T-helper 17 cell (primary cell): ENCODE results near the gene TTC39A. TPM values are rescaled to one million over a fixed set of nuclear protein-coding genes. Genes with fewer than 3 reads are reported as not detected.
A peak's percentile ranks its signal among the peaks of the same experiment; 100 is the strongest.

Source experiments
- ATAC-seq: fragments of 150-1000 bp; cut with Tn5 transposase; 2 replicates; pipeline ENCODE4 v1.10.0; 2021; ENCODE audit warnings: mild to moderate bottlenecking, moderate library complexity
- DNase-seq, 3 donors: peaks; one replicate each; pipeline versions ENCODE4 v3.0.0 to v3.0.0-alpha.2; 2020 to 2021
- H3K9me3 ChIP-seq: one replicate; pipeline ENCODE4 v1.7.0; 2013; ENCODE audit warnings: low read length, mild to moderate bottlenecking; ENCODE audit not compliant: control insufficient read depth, poor library complexity, severe bottlenecking
- H3K27ac Mint-ChIP-seq: one replicate; pipeline ENCODE4 v1.8.0; 2022; ENCODE audit warnings: mild to moderate bottlenecking, moderate library complexity, mixed read lengths
- H3K27me3 Mint-ChIP-seq: one replicate; pipeline ENCODE4 v1.8.0; 2022; ENCODE audit warnings: mixed read lengths
- H3K36me3 Mint-ChIP-seq: one replicate; pipeline ENCODE4 v1.8.0; 2022; ENCODE audit warnings: low read depth, mixed read lengths
- H3K4me1 Mint-ChIP-seq: one replicate; pipeline ENCODE4 v1.8.0; 2022; ENCODE audit warnings: mild to moderate bottlenecking, mixed read lengths
- H3K4me3 Mint-ChIP-seq: one replicate; pipeline ENCODE4 v1.8.0; 2022; ENCODE audit warnings: mild to moderate bottlenecking, moderate library complexity, mixed read lengths
- total RNA-seq, 4 donors: library from RNA in 2 of 4; stranded (reverse) in 2 of 4; gene quantifications; one replicate each; pipeline ENCODE4 v1.2.3 and lab custom pipeline; 2022 to 2026

TTC39A gene
- total RNA-seq, 2 donors from 2014 or later = not detected

GRCh38 chr1:51304360-51304759 lies 26.0 kb downstream of the TTC39A start:
- H3K4me3 Mint-ChIP-seq = no peak overlapping the region
- no peak overlapping the region for H3K27ac Mint-ChIP-seq

DNA sequence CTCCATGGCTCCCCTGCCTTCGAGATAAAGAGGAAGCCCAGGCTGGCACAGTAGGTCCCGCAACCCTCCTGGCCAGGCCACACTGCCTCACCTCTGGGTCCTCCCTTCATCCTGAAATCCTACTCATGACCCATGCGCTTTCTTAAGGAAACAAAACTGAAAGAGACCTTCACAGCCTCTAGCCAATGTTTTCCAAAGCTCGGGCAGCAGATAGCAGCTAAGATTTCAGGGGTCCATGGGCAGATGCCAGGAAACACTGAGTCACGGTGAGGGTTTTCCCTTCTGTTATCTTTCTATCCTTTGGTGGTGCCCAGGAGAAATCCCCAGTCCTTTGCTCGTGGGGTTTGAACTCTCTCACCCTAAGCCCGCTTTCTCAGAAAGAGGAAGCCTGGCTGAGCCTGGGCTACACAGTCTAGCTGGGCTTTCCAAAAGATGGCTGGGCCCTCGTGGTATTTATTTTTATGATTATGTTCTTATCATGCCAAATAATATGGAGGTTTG lies 26.6 kb downstream of the TTC39A start:
- H3K27me3 Mint-ChIP-seq = no peaks in the 10 kb centered on the region
- no peaks in the 10 kb centered on the region for H3K9me3 ChIP-seq
- H3K27ac Mint-ChIP-seq = peak overlapping the region; percentile 49
- no peak for ATAC-seq
- DNase-seq = no peak
- H3K4me3 Mint-ChIP-seq = no peak overlapping the region
- H3K36me3 Mint-ChIP-seq = no peaks in the 10 kb centered on the region
- no peaks in the 10 kb centered on the region for H3K4me1 Mint-ChIP-seq

More at GRCh38 chr1:51304360-51304759, 26.0 kb downstream of the TTC39A start:
- no peaks in the 10 kb centered on the region for H3K9me3 ChIP-seq
- Mint-ChIP-seq H3K4me1 (no peaks in the 10 kb centered on the region), H3K27me3 (no peaks in the 10 kb centered on the region), H3K36me3 (no peaks in the 10 kb centered on the region)
- DNase-seq (no peak), ATAC-seq (no peak)

GRCh38 chr1:51303315-51303714 lies 27.0 kb downstream of the TTC39A start:
- no peaks in the 10 kb centered on the region for H3K9me3 ChIP-seq
- peaks cover 5% of the 10 kb centered on the region for H3K27me3 Mint-ChIP-seq
- DNase-seq = no peak
- no peaks in the 10 kb centered on the region for H3K36me3 Mint-ChIP-seq
- no peak overlapping the region for H3K4me3 Mint-ChIP-seq
- H3K4me1 Mint-ChIP-seq = peaks cover under 1% of the 10 kb centered on the region
- H3K27ac Mint-ChIP-seq = peak overlapping the region; percentile 49
- no peak for ATAC-seq

DNA sequence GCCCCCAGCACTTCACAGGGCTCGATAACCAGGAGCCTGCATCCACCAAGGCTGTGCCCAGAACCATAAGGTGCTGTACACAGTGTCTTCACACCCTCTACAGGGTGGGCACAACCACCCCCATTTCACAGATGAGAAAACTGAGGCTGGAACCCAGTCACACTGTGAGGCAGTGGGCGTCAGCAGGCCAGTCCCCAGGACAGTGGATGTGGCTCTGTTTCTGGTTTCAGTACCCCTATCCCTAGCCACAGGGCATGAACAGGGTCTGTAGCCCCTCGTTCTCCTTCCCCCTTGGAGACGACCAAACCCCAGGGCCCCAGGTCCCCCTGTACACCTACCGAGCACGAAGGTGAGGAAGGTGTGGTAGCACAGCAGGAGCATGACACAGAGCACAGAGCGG lies 27.6 kb downstream of the TTC39A start:
- Mint-ChIP-seq H3K27ac (no peak overlapping the region), H3K4me1 (peaks cover 6% of the 10 kb centered on the region), H3K36me3 (no peaks in the 10 kb centered on the region), H3K4me3 (no peak overlapping the region), H3K27me3 (peaks cover 7% of the 10 kb centered on the region)
- DNase-seq (no peak), ATAC-seq (no peak)
- no peaks in the 10 kb centered on the region for H3K9me3 ChIP-seq

DNA sequence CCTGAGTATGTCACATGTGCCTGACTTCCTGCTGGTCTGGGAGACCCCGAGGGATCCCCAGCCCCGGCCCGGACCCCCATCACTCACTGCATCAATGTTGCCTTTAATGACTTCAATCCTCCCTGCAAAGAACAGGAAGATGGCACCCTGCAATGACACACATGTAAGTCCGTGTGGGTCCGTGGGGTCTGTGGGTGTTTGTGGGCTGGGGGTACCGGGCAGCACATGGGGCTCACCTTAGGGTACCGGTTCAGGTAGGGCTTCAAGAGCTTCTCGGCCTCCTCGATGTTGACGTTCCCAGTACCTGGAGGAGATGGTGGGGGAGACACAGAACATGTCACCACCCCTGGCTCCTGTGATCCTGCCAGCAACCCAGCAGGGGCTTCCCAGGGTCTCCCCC lies 28.1 kb downstream of the TTC39A start:
- ATAC-seq = no peak
- H3K4me1 Mint-ChIP-seq = peaks cover 8% of the 10 kb centered on the region
- H3K9me3 ChIP-seq = no peaks in the 10 kb centered on the region
- DNase-seq = no peak
- no peak overlapping the region for H3K4me3 Mint-ChIP-seq
- H3K36me3 Mint-ChIP-seq = no peaks in the 10 kb centered on the region
- peaks cover 7% of the 10 kb centered on the region for H3K27me3 Mint-ChIP-seq
- H3K27ac Mint-ChIP-seq = no peak overlapping the region

DNA sequence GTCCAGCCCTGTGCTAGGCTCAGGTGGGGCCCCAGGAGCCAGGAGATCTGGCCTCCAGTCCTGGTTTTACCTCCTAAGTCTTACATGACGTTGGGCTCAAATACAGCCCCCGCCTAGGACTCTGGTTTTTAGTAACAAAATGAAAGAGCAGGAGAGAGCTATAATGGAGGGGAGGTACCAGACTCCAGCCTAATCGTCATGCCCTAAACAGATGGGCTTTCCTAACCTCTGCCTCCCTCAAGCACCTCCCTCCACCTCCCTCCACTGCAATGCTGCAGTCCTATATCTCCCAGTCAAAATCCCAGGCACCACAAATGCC lies 28.6 kb downstream of the TTC39A start:
- DNase-seq = no peak
- peaks cover 7% of the 10 kb centered on the region for H3K27me3 Mint-ChIP-seq
- no peaks in the 10 kb centered on the region for H3K36me3 Mint-ChIP-seq
- peaks cover 12% of the 10 kb centered on the region for H3K4me1 Mint-ChIP-seq
- no peak overlapping the region for H3K4me3 Mint-ChIP-seq
- no peak overlapping the region for H3K27ac Mint-ChIP-seq
- no peaks in the 10 kb centered on the region for H3K9me3 ChIP-seq
- no peak for ATAC-seq

DNA sequence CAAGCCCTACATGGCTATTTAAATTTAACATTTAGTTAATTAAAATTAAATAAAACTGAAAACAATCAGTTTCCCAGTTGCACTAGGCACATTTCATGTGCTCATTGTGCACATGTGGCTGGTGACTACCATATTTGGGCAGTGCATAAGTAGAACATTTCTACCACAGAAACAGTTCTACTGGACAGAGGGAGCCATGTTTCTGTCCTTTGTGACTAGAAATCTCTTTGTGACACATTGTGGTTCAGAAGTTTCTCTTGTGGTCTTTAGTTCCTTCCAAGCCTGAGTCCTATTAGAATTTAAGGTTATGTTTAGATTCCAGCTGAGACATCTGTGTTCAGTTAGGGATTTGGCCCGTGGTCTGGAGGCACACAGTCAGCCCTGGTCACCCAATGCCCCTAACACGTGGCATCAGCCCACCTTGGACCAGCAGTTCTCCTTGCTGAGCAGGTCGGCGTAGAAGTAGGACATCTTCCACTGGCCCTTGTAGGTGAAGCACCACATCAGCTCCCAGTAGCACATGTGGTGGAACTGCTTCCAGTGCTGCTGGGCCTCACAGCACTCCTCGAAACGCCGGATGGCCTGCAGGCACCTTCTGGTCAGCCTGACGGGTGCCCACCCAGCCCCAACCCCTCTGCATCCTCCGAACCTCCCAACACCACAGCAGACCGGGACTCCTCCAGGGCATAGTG lies 29.1 kb downstream of the TTC39A start:
- H3K9me3 ChIP-seq = no peaks in the 10 kb centered on the region
- Mint-ChIP-seq H3K4me1 (peaks cover 17% of the 10 kb centered on the region), H3K4me3 (no peak overlapping the region), H3K36me3 (no peaks in the 10 kb centered on the region), H3K27ac (no peak overlapping the region), H3K27me3 (peaks cover 7% of the 10 kb centered on the region)
- DNase-seq = no peak
- no peak for ATAC-seq

DNA sequence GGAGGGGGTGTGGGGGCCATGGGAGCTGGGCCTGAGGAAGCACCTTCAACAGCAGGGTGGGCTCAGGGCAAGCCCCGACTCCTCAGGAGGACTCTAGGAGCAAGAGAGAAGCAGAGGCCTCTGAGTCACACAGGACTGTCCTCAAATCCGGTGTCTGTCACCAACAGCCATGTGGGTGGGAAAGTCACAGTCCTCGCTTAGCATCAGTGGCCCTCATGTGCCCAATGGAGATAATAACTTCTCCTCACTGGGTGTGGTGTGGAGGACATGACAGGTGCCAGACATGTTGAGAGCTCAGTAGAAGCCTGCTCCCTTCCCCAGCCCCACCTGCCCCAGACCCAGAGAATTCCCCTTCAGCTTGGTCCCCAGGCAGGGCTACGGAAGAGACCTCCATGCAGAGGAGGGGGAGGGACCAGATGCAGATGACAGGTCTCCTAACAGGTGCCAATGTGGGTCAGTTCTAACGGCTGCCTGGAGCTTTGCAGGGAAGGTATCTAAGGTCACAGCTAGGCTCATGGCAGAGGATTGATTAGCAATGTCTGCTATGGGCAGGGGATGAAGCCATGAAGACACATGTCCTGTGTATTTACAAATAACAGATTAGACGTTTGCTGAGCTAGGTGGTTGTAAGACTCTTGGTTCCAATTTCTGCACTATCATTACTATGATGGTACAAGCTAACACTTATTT lies 30.2 kb downstream of the TTC39A start:
- Mint-ChIP-seq H3K36me3 (no peaks in the 10 kb centered on the region), H3K27ac (no peak overlapping the region)

GRCh38 chr1:51299185-51299885 lies 31.0 kb downstream of the TTC39A start:
- Mint-ChIP-seq H3K4me1 (peaks cover 22% of the 10 kb centered on the region), H3K4me3 (no peak overlapping the region), H3K27ac (no peak overlapping the region), H3K27me3 (peaks cover 7% of the 10 kb centered on the region), H3K36me3 (no peaks in the 10 kb centered on the region)
- ATAC-seq (no peak), DNase-seq (no peak)
- no peaks in the 10 kb centered on the region for H3K9me3 ChIP-seq

More for the DNA sequence above, 30.2 kb downstream of the TTC39A start:
- no peak overlapping the region for H3K4me3 Mint-ChIP-seq
- DNase-seq (no peak), ATAC-seq (no peak)
- H3K27me3 Mint-ChIP-seq = peaks cover 7% of the 10 kb centered on the region
- H3K9me3 ChIP-seq = no peaks in the 10 kb centered on the region
- H3K4me1 Mint-ChIP-seq = peaks cover 18% of the 10 kb centered on the region

DNA sequence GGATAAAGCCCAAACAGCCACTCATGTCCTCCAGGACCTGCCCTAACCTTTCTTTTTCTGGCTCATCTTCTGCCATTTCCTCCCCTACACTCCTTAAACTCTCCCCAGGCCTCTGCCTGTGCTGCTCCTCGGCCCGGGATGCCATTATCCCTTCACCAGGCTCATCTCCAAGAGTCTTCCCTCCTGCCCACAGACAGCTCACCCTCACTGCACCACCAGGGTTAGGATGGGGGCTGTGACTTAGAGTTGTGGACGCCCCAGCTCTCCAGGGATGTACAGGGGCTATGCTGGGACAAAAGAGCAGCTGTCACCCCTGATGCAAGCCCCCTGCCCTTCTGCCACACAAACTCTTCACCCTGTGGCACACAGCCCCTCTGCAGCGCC lies 32.0 kb downstream of the TTC39A start:
- no peak for ATAC-seq
- Mint-ChIP-seq H3K4me1 (peaks cover 22% of the 10 kb centered on the region), H3K4me3 (peak overlapping the region; percentile 77), H3K27me3 (peaks cover 7% of the 10 kb centered on the region), H3K36me3 (no peaks in the 10 kb centered on the region), H3K27ac (peak overlapping the region; percentile 79)
- no peaks in the 10 kb centered on the region for H3K9me3 ChIP-seq
- DNase-seq = no peak

DNA sequence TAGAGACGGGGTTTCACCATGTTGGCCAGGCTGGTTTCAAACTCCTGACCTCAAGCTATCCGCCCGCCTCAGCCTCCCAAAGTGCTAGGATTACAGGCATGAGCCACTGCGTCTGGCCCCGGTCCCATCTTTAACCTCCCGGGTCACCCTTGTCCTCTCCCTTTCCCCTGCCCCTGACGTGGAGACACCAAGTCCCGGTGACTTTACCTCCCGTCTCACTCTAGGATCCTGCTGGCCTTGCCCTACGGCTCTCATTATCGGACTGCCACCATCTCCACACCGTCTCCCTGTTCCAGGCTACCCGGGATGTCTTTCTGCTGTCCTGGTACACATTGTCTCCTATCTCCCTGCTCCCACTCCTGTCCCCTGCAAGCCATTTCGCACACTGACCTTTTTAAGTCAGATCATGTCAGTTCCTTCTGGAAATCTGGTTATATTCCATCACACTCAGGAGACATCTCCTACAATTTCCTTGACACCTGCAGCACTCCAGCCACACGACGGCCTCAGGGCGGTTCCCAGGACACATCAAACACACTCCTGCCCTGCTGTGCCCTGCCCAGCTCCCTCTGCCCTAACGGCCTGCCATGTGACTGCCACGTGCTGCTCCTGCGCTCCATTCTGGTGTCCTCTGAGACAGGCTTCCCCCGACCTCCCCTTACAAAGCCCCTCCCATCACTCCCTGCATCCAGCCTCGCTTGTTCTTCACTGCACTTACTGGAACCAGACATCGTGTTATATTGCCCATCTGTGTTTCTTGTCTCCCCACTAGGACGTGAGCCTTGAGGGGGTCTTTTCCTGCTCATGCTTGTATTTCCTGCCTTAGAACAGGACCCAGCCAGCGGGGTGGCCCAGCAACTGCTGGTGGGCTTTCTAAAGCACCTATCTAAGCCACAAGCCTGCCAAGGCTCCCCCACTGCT lies 32.7 kb downstream of the TTC39A start:
- no peaks in the 10 kb centered on the region for H3K9me3 ChIP-seq
- no peak for DNase-seq
- no peak for ATAC-seq
- Mint-ChIP-seq H3K27ac (peak overlapping the region; percentile 79), H3K27me3 (peaks cover 7% of the 10 kb centered on the region), H3K4me1 (peaks cover 22% of the 10 kb centered on the region), H3K4me3 (peak overlapping the region; percentile 77), H3K36me3 (no peaks in the 10 kb centered on the region)

DNA sequence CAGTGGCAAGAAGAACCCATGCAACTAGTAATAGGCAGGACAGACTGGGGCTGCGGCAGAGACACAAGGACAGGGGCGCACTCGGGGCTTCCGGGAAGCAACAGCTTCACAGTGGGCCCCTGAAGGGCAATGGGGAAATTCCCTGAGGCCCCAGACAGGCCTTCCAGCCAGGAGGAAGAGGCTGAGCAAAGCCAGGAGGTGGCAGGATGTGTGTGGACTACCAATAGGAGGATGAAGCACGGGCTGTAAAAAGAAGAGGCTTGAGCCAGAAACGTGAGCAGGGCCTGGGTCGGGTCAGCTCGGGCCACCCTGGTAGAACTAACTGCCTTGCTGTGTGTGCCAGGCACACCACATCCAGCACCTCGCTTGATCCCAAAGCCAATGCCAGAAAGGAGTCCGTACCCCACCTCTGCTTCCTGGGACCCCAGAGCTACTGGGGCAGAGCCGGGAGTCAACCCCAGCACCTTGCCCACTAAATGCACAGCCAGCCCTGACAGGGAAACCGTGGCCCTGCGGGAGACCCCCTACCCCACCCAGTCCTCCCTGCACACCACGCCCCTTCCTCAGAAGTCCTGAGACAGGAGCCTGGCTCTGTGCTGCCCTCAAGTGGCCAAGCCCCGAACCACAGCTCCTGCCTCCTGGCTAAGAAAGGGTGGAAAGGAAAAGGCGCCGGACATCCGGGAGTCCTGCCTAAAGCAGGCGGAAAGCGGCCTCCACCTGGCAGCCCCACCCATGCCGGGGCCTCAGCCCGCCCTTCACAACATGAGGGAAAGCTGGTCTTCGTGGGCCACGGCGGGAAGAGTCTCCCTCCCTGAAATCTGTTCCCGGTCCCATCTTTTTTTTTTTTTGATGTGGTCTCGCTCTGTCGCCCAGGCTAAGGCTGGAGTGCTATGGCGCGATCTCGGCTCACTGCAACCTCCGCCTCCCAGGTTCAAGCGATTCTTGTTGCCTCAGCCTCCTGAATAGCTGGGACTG lies 33.7 kb downstream of the TTC39A start:
- H3K27me3 Mint-ChIP-seq = peaks cover 7% of the 10 kb centered on the region
- H3K27ac Mint-ChIP-seq = no peak overlapping the region
- DNase-seq = peak; percentile 51 to 60 (median 55)

More for the DNA sequence above, 33.7 kb downstream of the TTC39A start:
- peak overlapping the region; percentile 77 for H3K4me3 Mint-ChIP-seq
- peaks cover 22% of the 10 kb centered on the region for H3K4me1 Mint-ChIP-seq
- no peaks in the 10 kb centered on the region for H3K36me3 Mint-ChIP-seq
- ATAC-seq = peak; percentile 82
- no peaks in the 10 kb centered on the region for H3K9me3 ChIP-seq
